Endometrial microvascular endothelial cells (primary cell): ENCODE data around the gene CPOX. TPM values are rescaled to one million over a fixed set of nuclear protein-coding genes. Genes with fewer than 3 reads are reported as not detected.
"Not testable (repeated sequence)": the region's sequence is repeated elsewhere in the genome, so short reads cannot be mapped to it uniquely, and the experiment has no call there.

Experiments used
- in situ Hi-C: cut with HindIII; loops from 2 replicates; pipeline ENCODE4 v1.10.0; 2017; ENCODE audit warnings: low sequenced_read_pairs, low pct_unique_long_range_greater_than_20kb; ENCODE audit errors: inconsistent ontology term
- total RNA-seq: library from RNA; depleted of rRNA; stranded (reverse); fragments of >200 nt; gene quantifications from one replicate; pipeline ENCODE4 v1.2.3, GENCODE V29; 2015; ENCODE audit errors: inconsistent ontology term

CPOX gene
- total RNA-seq, 1 donor from 2014 or later, result 24.0 TPM

GRCh38 chr3:98568402-98568801 is 25.0 kb downstream of the CPOX start:
- in situ Hi-C loops, result no loop called here

- in situ Hi-C loops, result no loop called here
Measured at GRCh38 chr3:98567666-98568270, 25.6 kb downstream of the CPOX start.

- in situ Hi-C loops, result no loop called here
Measured at GRCh38 chr3:98565843-98566242, 27.6 kb downstream of the CPOX start.

- in situ Hi-C loops, result no loop called here
Measured at GRCh38 chr3:98565237-98565643, 28.2 kb downstream of the CPOX start.

GRCh38 chr3:98564282-98565005 is 29.0 kb downstream of the CPOX start:
- in situ Hi-C loops, result no loop called here

- in situ Hi-C loops, result no loop called here
Measured at GRCh38 chr3:98563661-98564281, 29.6 kb downstream of the CPOX start.

GRCh38 chr3:98561727-98562521 is 31.5 kb downstream of the CPOX start:
- in situ Hi-C loops, result no loop called here

GRCh38 chr3:98560911-98561310 is 32.5 kb downstream of the CPOX start:
- in situ Hi-C loops, result no loop called here

- in situ Hi-C loops, result not testable (repeated sequence)
Measured at GRCh38 chr3:98559769-98560168, 33.6 kb downstream of the CPOX start.

- in situ Hi-C loops, result no loop called here
Measured at GRCh38 chr3:98558100-98558827, 35.1 kb downstream of the CPOX start.

- in situ Hi-C loops, result no loop called here
Measured at GRCh38 chr3:98557324-98558010, 35.9 kb downstream of the CPOX start.

GRCh38 chr3:98556164-98557130 is 37.0 kb downstream of the CPOX start:
- in situ Hi-C loops, result no loop called here

GRCh38 chr3:98555025-98555379 is 38.4 kb downstream of the CPOX start:
- in situ Hi-C loops, result no loop called here

- in situ Hi-C loops, result no loop called here
Measured at GRCh38 chr3:98554580-98554979, 38.8 kb downstream of the CPOX start.

GRCh38 chr3:98553753-98554152 is 39.7 kb downstream of the CPOX start:
- in situ Hi-C loops, result no loop called here

GRCh38 chr3:98553021-98553563 is 40.3 kb downstream of the CPOX start:
- in situ Hi-C loops, result no loop called here
